Measurements from ENCODE around the gene PAPPA. TPM values are rescaled to one million over a fixed set of nuclear protein-coding genes. Genes with fewer than 3 reads are reported as not detected.

Gene PAPPA
- total and polyA plus RNA-seq, 9 of the 15 experiments (the other 6 are each of a cell fraction or from before 2014, with no cell fraction given) = 0.06 to 0.18 (median 0.11) TPM

DNA sequence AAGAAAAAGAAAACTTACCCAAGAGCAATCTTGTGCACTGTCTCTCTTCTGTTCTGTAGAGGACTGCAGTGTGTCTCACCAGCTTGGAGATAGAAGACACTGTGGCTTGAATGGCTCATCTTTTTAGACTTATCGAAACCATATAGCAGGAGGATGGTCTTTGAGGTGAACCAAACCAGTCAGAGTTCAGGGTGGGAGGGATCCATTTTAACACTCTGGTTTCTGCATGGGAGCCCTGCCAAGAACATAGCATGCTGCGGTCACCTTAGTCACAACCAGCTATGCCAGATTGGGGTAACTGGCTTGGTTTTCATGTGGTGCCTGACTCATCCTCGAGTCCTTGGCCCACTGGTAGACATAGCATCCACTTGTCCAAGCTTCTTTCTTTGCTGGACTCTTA is 135.1 kb downstream of the PAPPA start (continued):
- no peak for TF ChIP-seq ZNF766 (CRISPR knock-in tag; conservative IDR thresholded peaks at IDR 0.05)
- no peak for TF ChIP-seq ZEB2 (IDR thresholded peaks at IDR 0.05)
- no peak for TF ChIP-seq ZNF197 (CRISPR knock-in tag; IDR thresholded peaks at IDR 0.05; ENCODE audit: low read depth)
- TF ChIP-seq ZNF561 (CRISPR knock-in tag; conservative IDR thresholded peaks at IDR 0.05) = no peak
- TF ChIP-seq FOSL1 (tag; conservative IDR thresholded peaks at IDR 0.05) = peak; percentile 86
- TF ChIP-seq YY1 (IDR thresholded peaks at IDR 0.05; ENCODE audit: borderline replicate concordance in 1 of 3, control insufficient read depth in 1 of 3, extremely low read depth in 1 of 3, insufficient read depth in 3 of 3, insufficient read length in 1 of 3, insufficient replicate concordance in 2 of 3, low read depth in 1 of 3, low read length in 2 of 3) = no peak
- TF ChIP-seq, protein P1, sequence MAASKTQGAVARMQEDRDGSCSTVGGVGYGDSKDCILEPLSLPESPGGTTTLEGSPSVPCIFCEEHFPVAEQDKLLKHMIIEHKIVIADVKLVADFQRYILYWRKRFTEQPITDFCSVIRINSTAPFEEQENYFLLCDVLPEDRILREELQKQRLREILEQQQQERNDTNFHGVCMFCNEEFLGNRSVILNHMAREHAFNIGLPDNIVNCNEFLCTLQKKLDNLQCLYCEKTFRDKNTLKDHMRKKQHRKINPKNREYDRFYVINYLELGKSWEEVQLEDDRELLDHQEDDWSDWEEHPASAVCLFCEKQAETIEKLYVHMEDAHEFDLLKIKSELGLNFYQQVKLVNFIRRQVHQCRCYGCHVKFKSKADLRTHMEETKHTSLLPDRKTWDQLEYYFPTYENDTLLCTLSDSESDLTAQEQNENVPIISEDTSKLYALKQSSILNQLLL (CRISPR knock-in tag; IDR thresholded peaks at IDR 0.05; ENCODE audit: borderline replicate concordance) = no peak
- TF ChIP-seq PYGO2 (tag; IDR thresholded peaks at IDR 0.05) = no peak
- no peak for TF ChIP-seq NFATC3 (IDR thresholded peaks at IDR 0.05)
- TF ChIP-seq KDM1A (IDR thresholded peaks at IDR 0.05) = 0 out of 4 replicates have a peak, but pooled peaks of 1 of the 2 experiments have one; percentile 36
- TF ChIP-seq JUND (IDR thresholded peaks at IDR 0.05; ENCODE audit: borderline replicate concordance, low read depth, low read length) = peak; percentile 36; the same call in 1 of the 2 replicates
- TF ChIP-seq JUND (tag; IDR thresholded peaks at IDR 0.05; ENCODE audit: borderline replicate concordance, low read depth, low read length) = no peak
- TF ChIP-seq, protein P2, sequence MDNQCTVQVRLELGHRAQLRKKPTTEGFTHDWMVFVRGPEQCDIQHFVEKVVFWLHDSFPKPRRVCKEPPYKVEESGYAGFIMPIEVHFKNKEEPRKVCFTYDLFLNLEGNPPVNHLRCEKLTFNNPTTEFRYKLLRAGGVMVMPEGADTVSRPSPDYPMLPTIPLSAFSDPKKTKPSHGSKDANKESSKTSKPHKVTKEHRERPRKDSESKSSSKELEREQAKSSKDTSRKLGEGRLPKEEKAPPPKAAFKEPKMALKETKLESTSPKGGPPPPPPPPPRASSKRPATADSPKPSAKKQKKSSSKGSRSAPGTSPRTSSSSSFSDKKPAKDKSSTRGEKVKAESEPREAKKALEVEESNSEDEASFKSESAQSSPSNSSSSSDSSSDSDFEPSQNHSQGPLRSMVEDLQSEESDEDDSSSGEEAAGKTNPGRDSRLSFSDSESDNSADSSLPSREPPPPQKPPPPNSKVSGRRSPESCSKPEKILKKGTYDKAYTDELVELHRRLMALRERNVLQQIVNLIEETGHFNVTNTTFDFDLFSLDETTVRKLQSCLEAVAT (IDR thresholded peaks at IDR 0.05) = no peak
- no peak for TF ChIP-seq ZC3H8 (IDR thresholded peaks at IDR 0.05)
- no peak for TF ChIP-seq DMBX1 (CRISPR knock-in tag; IDR thresholded peaks at IDR 0.05; ENCODE audit: borderline replicate concordance)
- TF ChIP-seq NFIC (IDR thresholded peaks at IDR 0.05) = 0 out of 2 replicates have a peak, but pooled peaks have one; percentile 40
- TF ChIP-seq POLR2G (IDR thresholded peaks at IDR 0.05; ENCODE audit: low read depth, low read length) = no peak
- no peak for TF ChIP-seq SLC30A9 (CRISPR knock-in tag; IDR thresholded peaks at IDR 0.05)
- 0 out of 2 replicates have a peak, but pooled peaks have one; percentile 29 for TF ChIP-seq CBFA2T3 (IDR thresholded peaks at IDR 0.05)
- TF ChIP-seq, protein P3, sequence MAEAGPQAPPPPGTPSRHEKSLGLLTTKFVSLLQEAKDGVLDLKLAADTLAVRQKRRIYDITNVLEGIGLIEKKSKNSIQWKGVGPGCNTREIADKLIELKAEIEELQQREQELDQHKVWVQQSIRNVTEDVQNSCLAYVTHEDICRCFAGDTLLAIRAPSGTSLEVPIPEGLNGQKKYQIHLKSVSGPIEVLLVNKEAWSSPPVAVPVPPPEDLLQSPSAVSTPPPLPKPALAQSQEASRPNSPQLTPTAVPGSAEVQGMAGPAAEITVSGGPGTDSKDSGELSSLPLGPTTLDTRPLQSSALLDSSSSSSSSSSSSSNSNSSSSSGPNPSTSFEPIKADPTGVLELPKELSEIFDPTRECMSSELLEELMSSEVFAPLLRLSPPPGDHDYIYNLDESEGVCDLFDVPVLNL (CRISPR knock-in tag; IDR thresholded peaks at IDR 0.05; ENCODE audit: low read depth) = no peak
- TF ChIP-seq KAT2B (IDR thresholded peaks at IDR 0.05; ENCODE audit: low read depth, low read length) = no peak
- no peak for TF ChIP-seq KLF1 (tag; IDR thresholded peaks at IDR 0.05)
- TF ChIP-seq, protein P4, sequence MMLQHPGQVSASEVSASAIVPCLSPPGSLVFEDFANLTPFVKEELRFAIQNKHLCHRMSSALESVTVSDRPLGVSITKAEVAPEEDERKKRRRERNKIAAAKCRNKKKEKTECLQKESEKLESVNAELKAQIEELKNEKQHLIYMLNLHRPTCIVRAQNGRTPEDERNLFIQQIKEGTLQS (IDR thresholded peaks at IDR 0.05) = peak; percentile 20; the same call in 1 of the 2 replicates
- TF ChIP-seq, protein P4 (CRISPR knock-in tag; conservative IDR thresholded peaks at IDR 0.05) = no peak
- TF ChIP-seq CBX3 (IDR thresholded peaks at IDR 0.05; ENCODE audit: borderline replicate concordance in 1 of 2, low read length in 2 of 2) = no peak
